ENCODE results near the gene AGBL4.

GRCh38 chr1:48495166-48495565, 1528.6 kb downstream of the AGBL4 start:
- TF ChIP-seq CTCF (IDR thresholded peaks at IDR 0.05): no peak
- no peak for TF ChIP-seq POLR2A (IDR thresholded peaks at IDR 0.05)
